SK-N-MC (cell line): ENCODE data around the gene MDN1.
A peak's percentile ranks its signal among the peaks of the same experiment; 100 is the strongest.
"Not testable (repeated sequence)": the region's sequence is repeated elsewhere in the genome, so short reads cannot be mapped to it uniquely, and the experiment has no call there.

Experiments used
- DNase-seq: peaks from one replicate; pipeline ENCODE4 v3.0.0-alpha.2; 2011; ENCODE audit warnings: low read depth, low spot score
- H3K27ac ChIP-seq: fragments of 200-600 bp; sonication (generic); 2 replicates; pipeline ENCODE4 v1.5.1; 2016; ENCODE audit warnings: mixed run types
- H3K36me3 ChIP-seq: fragments of 200-600 bp; sonication (generic); 2 replicates; pipeline ENCODE4 v1.6.1; 2017; ENCODE audit warnings: antibody characterized with exemption, low read length, mixed read lengths; ENCODE audit not compliant: insufficient read depth
- H3K4me3 ChIP-seq: fragments of 200-600 bp; sonication (generic); 2 replicates; pipeline ENCODE4 v1.5.1; 2016
- H3K9ac ChIP-seq: fragments of 200-600 bp; sonication (generic); 2 replicates; pipeline ENCODE4 v1.8.0; 2017; ENCODE audit warnings: mixed run types, mixed read lengths; ENCODE audit not compliant: insufficient read length
- H3K9me3 ChIP-seq: fragments of 200-600 bp; sonication (generic); 2 replicates; pipeline ENCODE4 v1.6.1; 2017; ENCODE audit warnings: low read depth, mild to moderate bottlenecking, antibody characterized with exemption, low read length, moderate library complexity, mixed read lengths
- EZH2 ChIP-seq: fragments of 200-600 bp; sonication (generic); IDR thresholded peaks from one replicate; pipeline ENCODE4 v1.6.1; 2017; ENCODE audit warnings: antibody characterized with exemption
- FOXP2 ChIP-seq: optimal IDR thresholded peaks from 2 replicates; pipeline ENCODE3; 2011; ENCODE audit warnings: mild to moderate bottlenecking, moderate library complexity; ENCODE audit not compliant: insufficient read depth; ENCODE audit errors: extremely low read length, control extremely low read depth
- POLR2AphosphoS5 ChIP-seq: IDR thresholded peaks from 2 replicates; pipeline ENCODE4 v1.6.1; 2012; ENCODE audit warnings: mild to moderate bottlenecking, low read depth, low read length, borderline replicate concordance

The MDN1 gene

DNA sequence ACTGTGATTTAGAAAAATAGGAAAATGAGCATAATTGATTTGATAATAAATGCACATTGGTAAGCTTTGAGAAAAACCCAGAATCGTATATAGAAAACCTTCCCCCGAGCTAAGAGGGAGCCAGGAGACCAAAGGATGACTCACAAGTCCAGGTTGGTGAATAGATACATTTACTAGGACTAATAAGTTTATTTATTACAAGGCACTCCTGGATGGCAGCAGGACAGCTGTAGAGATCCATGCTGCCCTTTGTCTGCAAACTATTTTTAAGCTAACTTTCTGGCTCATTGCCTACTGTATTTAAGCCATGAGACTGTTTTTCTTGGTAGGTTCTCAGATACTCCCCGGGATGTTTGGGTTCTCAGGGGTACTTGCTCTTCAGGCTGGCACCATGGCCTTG lies 23.5 kb upstream of the MDN1 start:
- TF ChIP-seq FOXP2 (no peak), EZH2 (no peak), POLR2AphosphoS5 (no peak)
- no peak for DNase-seq
- H3K4me3 ChIP-seq = no peak overlapping the region
- no peak overlapping the region for H3K9ac ChIP-seq
- no peak overlapping the region for H3K27ac ChIP-seq
- peaks cover 28% of the 10 kb centered on the region for H3K36me3 ChIP-seq
- H3K9me3 ChIP-seq = no peaks in the 10 kb centered on the region

DNA sequence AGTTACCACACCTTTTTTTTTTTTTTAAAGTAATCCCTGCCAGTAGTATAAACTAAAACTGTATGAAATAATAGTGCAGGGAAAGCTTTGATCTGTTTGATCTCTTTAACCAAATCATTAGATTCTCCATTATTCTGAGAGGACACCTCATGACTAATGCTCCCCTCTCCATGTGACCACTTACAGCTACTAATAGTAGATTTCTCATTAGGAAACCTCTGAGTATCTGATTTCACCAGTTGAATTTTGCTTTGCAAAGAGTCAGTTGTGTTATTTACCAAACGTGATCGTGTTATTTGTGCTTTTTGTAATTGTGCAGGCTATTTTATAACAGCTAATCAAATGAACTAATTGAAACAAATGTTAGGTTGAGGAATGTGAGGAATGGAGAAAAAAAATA lies 22.6 kb upstream of the MDN1 start:
- no peak overlapping the region for H3K27ac ChIP-seq
- no peaks in the 10 kb centered on the region for H3K9me3 ChIP-seq
- TF ChIP-seq POLR2AphosphoS5 (no peak), EZH2 (no peak)
- peaks cover 21% of the 10 kb centered on the region for H3K36me3 ChIP-seq
- no peak overlapping the region for H3K9ac ChIP-seq
- no peak overlapping the region for H3K4me3 ChIP-seq
- no peak for DNase-seq

DNA sequence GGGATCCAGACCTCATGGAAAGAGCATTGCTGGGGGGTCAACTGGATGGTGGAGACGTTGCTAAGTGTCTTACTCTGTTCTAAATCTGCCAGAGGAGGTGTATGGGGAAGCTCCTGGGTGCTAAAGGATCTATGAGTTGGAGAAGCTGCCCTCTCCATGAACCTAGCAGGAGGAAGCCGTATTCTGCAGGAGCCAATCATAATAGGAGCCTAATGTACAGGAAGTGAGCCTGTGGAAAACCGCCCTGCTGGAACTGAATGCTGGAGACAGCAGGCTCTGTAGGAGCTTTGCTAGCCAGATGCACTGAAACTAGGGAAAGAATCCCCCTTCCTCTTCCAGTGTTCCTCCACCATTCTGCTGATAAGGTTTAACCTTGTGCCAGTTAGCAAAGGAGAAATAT lies 20.9 kb upstream of the MDN1 start:
- Histone ChIP-seq H3K36me3 (peaks cover 28% of the 10 kb centered on the region), H3K27ac (no peak overlapping the region), H3K4me3 (no peak overlapping the region), H3K9me3 (no peaks in the 10 kb centered on the region), H3K9ac (no peak overlapping the region)
- DNase-seq = no peak
- no peak for TF ChIP-seq FOXP2
- TF ChIP-seq POLR2AphosphoS5 = peak; percentile 11; the same call in 1 of the 2 replicates

DNA sequence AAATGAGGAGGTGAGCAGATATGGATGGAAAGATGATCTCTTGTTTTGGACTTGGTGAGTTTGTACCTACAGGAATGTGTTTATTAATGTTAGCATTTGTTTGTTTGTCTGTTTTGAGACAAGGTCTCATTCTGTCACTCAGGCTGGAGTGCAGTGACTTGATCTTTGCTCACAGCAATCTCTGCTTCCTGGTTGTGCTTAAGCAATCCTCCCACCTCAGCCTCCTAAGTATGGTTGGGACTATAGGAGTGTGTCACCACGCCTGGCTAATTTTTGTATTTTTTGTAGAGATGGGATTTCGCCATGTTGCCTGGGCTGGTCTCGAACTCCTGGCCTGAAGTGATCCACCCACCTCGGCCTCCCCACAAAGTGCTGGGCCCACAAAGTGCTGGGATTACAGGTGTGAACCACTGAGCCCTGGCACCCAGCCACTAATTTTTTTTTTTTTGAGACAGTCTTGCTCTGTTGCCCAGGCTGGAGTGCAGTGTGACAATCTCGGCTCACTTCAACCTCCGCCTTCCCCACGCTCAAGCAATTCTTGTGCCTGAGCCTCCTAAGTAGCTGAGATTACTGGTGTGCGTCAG lies 17.1 kb upstream of the MDN1 start:
- TF ChIP-seq FOXP2 (no peak), POLR2AphosphoS5 (no peak), EZH2 (no peak)
- peaks cover 46% of the 10 kb centered on the region for H3K36me3 ChIP-seq
- no peak for DNase-seq
- H3K4me3 ChIP-seq = no peak overlapping the region
- no peak overlapping the region for H3K27ac ChIP-seq
- H3K9me3 ChIP-seq = no peaks in the 10 kb centered on the region
- H3K9ac ChIP-seq = no peak overlapping the region

DNA sequence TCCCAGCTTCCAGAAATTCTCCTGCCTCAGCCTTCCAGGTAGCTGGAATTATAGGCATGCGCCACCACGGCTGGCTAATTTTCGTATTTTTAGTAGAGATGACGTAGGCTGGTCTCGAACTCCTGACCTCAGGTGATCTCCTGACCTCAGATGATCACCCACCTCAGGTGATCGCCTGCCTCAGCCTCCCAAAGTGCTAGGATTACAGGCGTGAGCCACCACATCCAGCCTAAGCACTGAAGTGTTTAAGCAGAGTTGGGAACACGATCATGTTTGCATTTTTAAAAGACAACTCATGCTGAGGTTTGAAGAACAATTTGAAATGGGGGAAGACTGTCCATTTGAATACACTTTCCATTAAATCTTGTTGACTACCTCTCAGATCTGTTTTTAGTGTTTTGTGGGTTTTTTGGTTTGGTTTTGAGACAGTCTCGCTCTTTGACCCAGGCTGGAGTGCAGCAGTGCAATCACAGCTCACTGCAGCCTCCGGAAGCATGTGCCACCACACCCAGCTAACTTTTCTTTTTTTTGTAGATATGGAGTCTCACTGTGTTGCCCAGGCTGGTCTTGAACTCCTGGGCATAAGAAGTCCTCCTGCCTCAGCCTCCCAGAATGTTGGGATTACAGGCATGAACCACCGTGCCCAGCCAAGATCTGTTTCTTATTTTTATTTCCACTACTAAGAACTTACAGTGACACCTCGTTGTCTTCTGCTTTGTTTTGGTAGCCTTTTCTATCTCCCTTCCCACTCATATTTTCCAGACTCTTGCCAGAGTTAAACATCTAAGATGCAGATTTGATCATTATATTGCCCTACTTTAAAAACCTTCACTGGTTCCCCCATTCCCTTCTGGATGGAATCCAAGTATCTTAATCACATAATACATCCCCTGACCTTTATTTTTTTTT lies 15.5 kb upstream of the MDN1 start:
- no peak for DNase-seq
- H3K27ac ChIP-seq = no peak overlapping the region
- TF ChIP-seq POLR2AphosphoS5 (peak; percentile 13; the same call in 1 of the 2 replicates), FOXP2 (no peak), EZH2 (no peak)
- no peak overlapping the region for H3K4me3 ChIP-seq
- no peak overlapping the region for H3K9ac ChIP-seq
- peaks cover 54% of the 10 kb centered on the region for H3K36me3 ChIP-seq
- H3K9me3 ChIP-seq = no peaks in the 10 kb centered on the region

DNA sequence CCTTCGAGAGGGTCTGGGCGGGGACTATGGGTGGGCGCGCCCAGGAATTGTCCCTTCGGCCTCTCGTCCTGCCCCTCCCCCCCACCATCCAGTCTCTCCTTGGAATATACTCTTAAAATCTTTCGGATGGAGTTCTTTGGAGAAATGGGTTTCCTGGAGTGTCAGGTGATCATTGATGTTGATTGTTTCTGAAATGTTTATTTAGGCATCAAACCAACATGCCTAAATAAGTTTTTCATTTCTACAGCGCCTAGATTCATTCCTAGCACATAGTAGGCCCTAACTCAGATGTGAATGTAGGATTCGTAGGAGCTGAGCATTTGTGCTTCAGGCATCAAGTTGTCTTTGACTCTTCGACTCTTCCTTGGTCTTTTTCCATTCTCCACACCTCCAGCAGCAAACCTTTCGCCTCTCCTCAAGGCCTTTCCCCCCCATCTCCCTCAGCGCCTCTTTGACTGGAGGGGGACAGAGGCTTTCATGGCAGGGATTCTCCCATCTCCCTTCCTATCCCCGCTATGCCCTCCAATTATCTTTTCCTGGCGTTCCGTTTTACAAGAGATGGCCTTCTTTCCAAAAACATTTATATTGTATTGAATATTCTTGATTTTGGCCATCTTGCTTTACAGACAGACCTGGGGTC lies 10.7 kb upstream of the MDN1 start:
- no peak for DNase-seq
- no peaks in the 10 kb centered on the region for H3K9me3 ChIP-seq
- peaks cover 29% of the 10 kb centered on the region for H3K36me3 ChIP-seq
- H3K9ac ChIP-seq = peak overlapping the region; percentile 95
- peak overlapping the region; percentile 94 for H3K4me3 ChIP-seq
- H3K27ac ChIP-seq = 0 out of 2 replicates have a peak overlapping the region, but pooled peaks have one; percentile 1
- TF ChIP-seq EZH2 = no peak
- TF ChIP-seq FOXP2 = no peak
- no peak for TF ChIP-seq POLR2AphosphoS5

DNA sequence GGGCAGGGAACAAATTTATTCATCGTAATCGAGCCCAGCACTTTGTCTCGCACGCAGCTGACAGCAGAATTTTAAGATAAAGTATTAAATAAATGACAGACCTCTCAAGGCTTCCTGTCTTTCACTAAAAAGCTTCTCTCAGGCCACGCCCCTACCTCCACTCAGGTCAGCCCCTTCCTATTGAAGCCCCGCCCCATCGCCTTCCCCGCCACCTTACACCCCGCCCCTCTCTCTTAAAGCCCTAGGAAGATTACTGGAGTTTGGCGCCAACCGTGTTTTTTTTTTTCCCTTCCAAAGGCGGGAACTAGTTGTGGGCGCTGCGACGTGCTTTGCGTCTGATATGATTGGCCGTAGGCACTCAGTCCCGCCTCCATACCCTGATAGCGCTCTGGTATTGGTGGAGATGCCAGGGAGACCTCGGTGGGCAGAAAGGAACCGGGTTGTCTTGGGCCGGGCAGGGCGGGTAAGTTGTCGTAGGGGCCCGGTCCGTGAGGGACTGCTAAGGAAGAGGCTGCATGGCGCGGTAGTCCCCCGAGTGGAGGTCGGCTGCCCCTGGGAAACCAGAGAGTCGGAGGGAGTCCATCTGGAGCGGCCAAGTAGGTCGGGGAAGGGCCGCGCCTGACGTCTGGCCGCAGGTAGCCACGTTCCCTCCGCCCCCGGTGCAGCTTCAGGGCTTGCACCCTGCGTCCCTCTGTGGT lies 10.0 kb upstream of the MDN1 start, which contains the start of gene CASP8AP2:
Gene CASP8AP2 (plus strand): TSS at position 409 of the 698 bp plus-strand sequence.
- peak within 1 kb of the TSS; percentile 67; the same call in 1 of the 2 replicates for H3K27ac ChIP-seq
- DNase-seq = peak; percentile 98
- peak within 1 kb of the TSS; percentile 95 for H3K9ac ChIP-seq
- H3K4me3 ChIP-seq = peak within 1 kb of the TSS; percentile 94
- peaks cover 27% of the 10 kb centered on the region for H3K36me3 ChIP-seq
- no peaks in the 10 kb centered on the region for H3K9me3 ChIP-seq
- no peak for TF ChIP-seq FOXP2
- peak; percentile 91 for TF ChIP-seq POLR2AphosphoS5

DNA sequence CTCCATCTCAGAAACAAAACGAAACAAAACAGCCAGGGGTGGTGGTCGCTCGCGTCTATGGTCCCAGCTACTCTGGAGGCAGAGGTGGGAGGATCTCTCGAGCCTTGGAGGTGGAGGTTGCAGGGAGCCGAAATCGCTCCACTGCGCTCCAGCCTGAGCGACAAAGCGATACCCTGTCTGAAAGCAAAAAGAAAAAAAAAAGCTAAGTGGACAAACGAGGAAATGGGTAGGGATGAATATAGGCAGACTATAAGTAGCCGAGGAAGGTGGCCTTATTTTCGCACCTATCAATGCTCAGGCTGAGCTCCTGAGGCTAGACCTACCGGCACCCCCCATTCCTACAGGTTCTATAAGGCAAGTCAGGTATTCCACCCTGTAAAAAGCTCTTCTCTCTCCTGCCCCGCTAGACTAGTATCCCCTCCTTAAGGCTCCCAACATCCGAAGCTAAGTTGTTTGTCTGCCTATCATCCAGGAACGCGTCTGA lies 9.4 kb upstream of the MDN1 start:
- DNase-seq = no peak
- Histone ChIP-seq H3K36me3 (peaks cover 27% of the 10 kb centered on the region), H3K9ac (peak overlapping the region; percentile 86), H3K27ac (peak overlapping the region; percentile 67; the same call in 1 of the 2 replicates), H3K4me3 (peak overlapping the region; percentile 94), H3K9me3 (no peaks in the 10 kb centered on the region)
- TF ChIP-seq EZH2 = no peak
- no peak for TF ChIP-seq FOXP2
- TF ChIP-seq POLR2AphosphoS5 = no peak

DNA sequence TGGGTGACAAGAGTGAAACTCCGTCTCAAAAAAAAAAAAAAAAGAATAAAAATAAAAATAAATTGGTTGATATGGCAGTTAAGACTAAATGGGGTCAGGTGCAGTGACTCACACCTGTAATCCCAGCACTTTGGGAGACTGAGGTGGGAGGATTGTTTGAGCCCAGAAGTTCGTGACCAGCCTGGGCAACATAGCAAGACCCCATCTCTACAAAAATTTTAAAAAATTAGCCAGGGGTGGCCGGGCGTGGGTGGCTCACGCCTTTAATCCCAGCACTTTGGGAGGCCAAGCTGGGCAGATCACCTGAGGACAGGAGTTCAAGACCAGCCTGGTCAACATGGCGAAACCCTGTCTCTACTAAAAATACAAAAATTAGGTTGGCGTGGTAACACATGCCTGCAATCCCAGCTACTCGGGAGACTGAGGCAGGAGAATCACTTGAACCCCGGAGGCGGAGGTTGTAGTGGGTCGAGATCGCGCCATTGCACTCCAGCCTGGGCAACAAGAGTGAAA lies 8.9 kb upstream of the MDN1 start:
- not testable (repeated sequence) for H3K27ac ChIP-seq, DNase-seq, H3K9me3 ChIP-seq
- peaks cover 22% of the 10 kb centered on the region for H3K36me3 ChIP-seq
- peak overlapping the region; percentile 94 for H3K4me3 ChIP-seq
- peak overlapping the region; percentile 86 for H3K9ac ChIP-seq
